ENCODE measurements around the gene ARPC1A. TPM values are rescaled to one million over a fixed set of nuclear protein-coding genes. Genes with fewer than 3 reads are reported as not detected.
"Not testable (repeated sequence)": the region's sequence is repeated elsewhere in the genome, so short reads cannot be mapped to it uniquely, and the experiment has no call there.

Gene ARPC1A
- total RNA-seq, 1 donor from 2014 or later, result 65.6 TPM

GRCh38 chr7:99406557-99406956 lies 80.9 kb downstream of the ARPC1A start:
- intact Hi-C loops (cut with micrococcal nuclease), result loop anchor here (10.0 kb wide), 1 partner anchor 678 kb away; the partner anchor contains the start of genes COPS6 and ZNF3

- intact Hi-C loops (cut with micrococcal nuclease), result loop anchor here (1.0 to 10.0 kb wide), 8 partner anchors 15 to 677 kb away; partner anchors contain the start of genes ARPC1B, COPS6, ZKSCAN5 and ZNF3
Observed at GRCh38 chr7:99407872-99408378, 82.2 kb downstream of the ARPC1A start.

- intact Hi-C loops (cut with micrococcal nuclease), result loop anchor here (1.0 to 10.0 kb wide), 9 partner anchors 16 to 676 kb away; partner anchors contain the start of genes ARPC1B, COPS6, CPSF4 and PTCD1
Observed at GRCh38 chr7:99408379-99409191, 82.9 kb downstream of the ARPC1A start, which contains the start of the genes BUD31 and PDAP1. BUD31 (plus strand) TSS chr7:99408969; CDS start chr7:99411093, 2,124 bp downstream. PDAP1 (minus strand) TSS chr7:99408597; CDS start chr7:99408548, 49 bp downstream.

- intact Hi-C loops (cut with micrococcal nuclease), result loop anchor here (1.0 to 10.0 kb wide), 5 partner anchors 16 to 676 kb away; partner anchors contain the start of genes COPS6, CPSF4, PTCD1 and ZNF3
Observed at GRCh38 chr7:99409192-99409572, 83.5 kb downstream of the ARPC1A start.

- intact Hi-C loops (cut with micrococcal nuclease), result loop anchor here (1.0 to 10.0 kb wide), 5 partner anchors 17 to 675 kb away; partner anchors contain the start of genes COPS6, CPSF4, PTCD1 and ZNF3
Observed at GRCh38 chr7:99409806-99410205, 84.1 kb downstream of the ARPC1A start.

GRCh38 chr7:99410635-99411034 lies 84.9 kb downstream of the ARPC1A start:
- intact Hi-C loops (cut with micrococcal nuclease), result no loop called here

- intact Hi-C loops (cut with micrococcal nuclease), result not testable (repeated sequence)
Observed at GRCh38 chr7:99415513-99416127, 89.9 kb downstream of the ARPC1A start.

Other genes starting within 250 kb of the ARPC1A start
- gene SMURF1, start 181.8 kb upstream of the ARPC1A start, total RNA-seq, result 11.1 and 12.7 TPM in 2 replicates
- gene KPNA7, start 117.8 kb upstream of the ARPC1A start, total RNA-seq, result not detected in 2 replicates
- gene MYH16, start 53.1 kb upstream of the ARPC1A start, total RNA-seq, result not detected in 2 replicates
- 361 and 368 TPM in 2 replicates for gene ARPC1B, start 48.8 kb downstream of the ARPC1A start, total RNA-seq
- 107 TPM in 2 replicates for gene PDAP1, start 82.7 kb downstream of the ARPC1A start, total RNA-seq
- gene BUD31, start 83.1 kb downstream of the ARPC1A start, total RNA-seq, result 92.7 and 95.8 TPM in 2 replicates
- 9.4 and 11.7 TPM in 2 replicates for gene PTCD1, start 112.9 kb downstream of the ARPC1A start, total RNA-seq
- 69.2 and 72.8 TPM in 2 replicates for gene CPSF4, start 113.0 kb downstream of the ARPC1A start, total RNA-seq
- 379 and 383 TPM in 2 replicates for gene ATP5MF, start 140.3 kb downstream of the ARPC1A start, total RNA-seq
- gene ZNF789, start 147.0 kb downstream of the ARPC1A start, total RNA-seq, result 29.5 and 31.0 TPM in 2 replicates
- gene ZNF394, start 174.4 kb downstream of the ARPC1A start, total RNA-seq, result 47.7 and 48.5 TPM in 2 replicates
- gene ZKSCAN5, start 178.8 kb downstream of the ARPC1A start, total RNA-seq, result 11.4 and 11.6 TPM in 2 replicates
- gene FAM200A, start 226.2 kb downstream of the ARPC1A start, total RNA-seq, result 5.2 and 5.7 TPM in 2 replicates
- 89.8 and 94.6 TPM in 2 replicates for gene ZNF655, start 232.7 kb downstream of the ARPC1A start, total RNA-seq

Data from T-helper 2 cell treated with Interferon-gamma antibody and Interleukin-4, amounts not matched to agents 100 ng/mL and 5 ng/mL, for 36 hours (primary cell).